WTC11 (cell line): ENCODE data around the gene PPP1R1B. TPM values are rescaled to one million over a fixed set of nuclear protein-coding genes. Genes with fewer than 3 reads are reported as not detected.
A peak's percentile ranks its signal among the peaks of the same experiment; 100 is the strongest.

Source experiments
- ATAC-seq: fragments of 200-7000 bp; cut with Tn5 transposase; 2 replicates; pipeline ENCODE4 v1.10.0; 2021; ENCODE audit warnings: mild to moderate bottlenecking, moderate library complexity
- CTCF ChIA-PET: fragments of 300-600 bp; sonication (Branson Sonifier 250); formaldehyde crosslinking; loops from one replicate; lab custom pipeline; 2021; ENCODE audit warnings: antibody characterized with exemption; lab: Charles Lee
- POLR2A ChIA-PET: fragments of 350-600 bp; sonication (Branson Sonifier 250); formaldehyde crosslinking; loops from one replicate; lab custom pipeline; 2021; ENCODE audit warnings: antibody characterized with exemption; lab: Charles Lee
- DNase-seq: peaks from one replicate; pipeline ENCODE4 v3.0.0; 2021; ENCODE audit warnings: low spot score
- H3K27ac Mint-ChIP-seq: 2 replicates; pipeline ENCODE4 v1.8.0; 2021; ENCODE audit warnings: mixed read lengths
- H3K27me3 Mint-ChIP-seq: 2 replicates; pipeline ENCODE4 v1.8.0; 2021; ENCODE audit warnings: low read depth, mild to moderate bottlenecking, moderate library complexity, mixed read lengths
- H3K36me3 Mint-ChIP-seq: 2 replicates; pipeline ENCODE4 v1.8.0; 2021; ENCODE audit warnings: mixed read lengths
- H3K4me1 Mint-ChIP-seq: 2 replicates; pipeline ENCODE4 v1.8.0; 2022; ENCODE audit warnings: mixed read lengths
- H3K4me3 Mint-ChIP-seq: 2 replicates; pipeline ENCODE4 v1.8.0; 2021; ENCODE audit warnings: mild to moderate bottlenecking, moderate library complexity, mixed read lengths
- H3K9me3 Mint-ChIP-seq: 2 replicates; pipeline ENCODE4 v1.8.0; 2021; ENCODE audit warnings: mixed read lengths
- AR ChIP-seq: fragments of 250-450 bp; sonication (Bioruptor Pico); IDR thresholded peaks from 2 replicates; pipeline ENCODE4 v1.9.0; 2021; ENCODE audit warnings: mild to moderate bottlenecking
- ATF1 ChIP-seq: sonication (generic); formaldehyde crosslinking; IDR thresholded peaks from 2 replicates; pipeline ENCODE4 v1.8.1; 2023; ENCODE audit warnings: mild to moderate bottlenecking, moderate library complexity, missing genetic modification reagents
- ATF3 ChIP-seq: sonication (generic); formaldehyde crosslinking; conservative IDR thresholded peaks from 2 replicates; pipeline ENCODE4 v1.8.1; 2022; ENCODE audit warnings: mild to moderate bottlenecking, missing genetic modification reagents
- CREM ChIP-seq: sonication (generic); formaldehyde crosslinking; IDR thresholded peaks from 2 replicates; pipeline ENCODE4 v1.8.1; 2022; ENCODE audit warnings: mild to moderate bottlenecking, missing genetic modification reagents, moderate library complexity
- E2F1 ChIP-seq: sonication (generic); formaldehyde crosslinking; IDR thresholded peaks from 2 replicates; pipeline ENCODE4 v1.8.0; 2022; ENCODE audit warnings: mild to moderate bottlenecking, missing genetic modification reagents
- E2F4 ChIP-seq: sonication (generic); formaldehyde crosslinking; IDR thresholded peaks from 2 replicates; pipeline ENCODE4 v1.8.1; 2022; ENCODE audit warnings: low read depth, mild to moderate bottlenecking, moderate library complexity, missing genetic modification reagents, borderline replicate concordance
- ELF4 ChIP-seq: sonication (generic); formaldehyde crosslinking; IDR thresholded peaks from 2 replicates; pipeline ENCODE4 v1.8.1; 2022; ENCODE audit warnings: low read depth, mild to moderate bottlenecking, moderate library complexity, missing genetic modification reagents
- ERG ChIP-seq: fragments of 250-450 bp; sonication (Bioruptor Pico); IDR thresholded peaks from 2 replicates; pipeline ENCODE4 v1.8.0; 2021; ENCODE audit warnings: mild to moderate bottlenecking
- FOXK1 ChIP-seq: sonication (generic); formaldehyde crosslinking; IDR thresholded peaks from 2 replicates; pipeline ENCODE4 v1.8.0; 2022; ENCODE audit warnings: mild to moderate bottlenecking, moderate library complexity, missing genetic modification reagents
- FOXP4 ChIP-seq: sonication (generic); formaldehyde crosslinking; IDR thresholded peaks from 2 replicates; pipeline ENCODE4 v1.8.0; 2022; ENCODE audit warnings: mild to moderate bottlenecking, missing genetic modification reagents
- GABPB1 ChIP-seq: sonication (generic); formaldehyde crosslinking; IDR thresholded peaks from 2 replicates; pipeline ENCODE4 v1.8.1; 2023; ENCODE audit warnings: mild to moderate bottlenecking, missing genetic modification reagents
- HMGA2 ChIP-seq: fragments of 250-450 bp; sonication (Bioruptor Pico); IDR thresholded peaks from 2 replicates; pipeline ENCODE4 v1.4.0; 2021; ENCODE audit warnings: mild to moderate bottlenecking, moderate library complexity
- HMGXB4 ChIP-seq: sonication (generic); formaldehyde crosslinking; IDR thresholded peaks from 2 replicates; pipeline ENCODE4 v1.8.1; 2023; ENCODE audit warnings: mild to moderate bottlenecking, moderate library complexity, missing genetic modification reagents
- IRF2 ChIP-seq: sonication (generic); formaldehyde crosslinking; IDR thresholded peaks from 2 replicates; pipeline ENCODE4 v1.8.0; 2022; ENCODE audit warnings: low read depth, missing genetic modification reagents, borderline replicate concordance
- JAZF1 ChIP-seq: fragments of 250-450 bp; sonication (Bioruptor Pico); IDR thresholded peaks from 2 replicates; pipeline ENCODE4 v1.9.0; 2021; ENCODE audit warnings: moderate library complexity, mild to moderate bottlenecking, inconsistent platforms
- JUN ChIP-seq: sonication (generic); formaldehyde crosslinking; IDR thresholded peaks from 2 replicates; pipeline ENCODE4 v1.8.0; 2023; ENCODE audit warnings: mild to moderate bottlenecking, missing genetic modification reagents
- MYBL2 ChIP-seq: sonication (generic); formaldehyde crosslinking; IDR thresholded peaks from 2 replicates; pipeline ENCODE4 v1.8.1; 2023; ENCODE audit warnings: mild to moderate bottlenecking, moderate library complexity, missing genetic modification reagents
- NFATC4 ChIP-seq: fragments of 250-450 bp; sonication (Bioruptor Pico); IDR thresholded peaks from 2 replicates; pipeline ENCODE4 v1.9.0; 2021; ENCODE audit warnings: mild to moderate bottlenecking
- NFYB ChIP-seq: sonication (generic); formaldehyde crosslinking; conservative IDR thresholded peaks from 2 replicates; pipeline ENCODE4 v1.8.0; 2022; ENCODE audit warnings: low read depth, missing genetic modification reagents
- TEAD1 ChIP-seq: sonication (generic); formaldehyde crosslinking; IDR thresholded peaks from 2 replicates; pipeline ENCODE4 v1.8.0; 2022; ENCODE audit warnings: mild to moderate bottlenecking, missing genetic modification reagents
- ZNF121 ChIP-seq: sonication (generic); formaldehyde crosslinking; IDR thresholded peaks from 2 replicates; pipeline ENCODE4 v1.8.0; 2023; ENCODE audit warnings: missing genetic modification reagents
- ZNF671 ChIP-seq: fragments of 250-450 bp; sonication (Bioruptor Pico); IDR thresholded peaks from 2 replicates; pipeline ENCODE4 v1.8.0; 2021; ENCODE audit warnings: mild to moderate bottlenecking
- total RNA-seq: library from RNA; stranded (reverse); gene quantifications from 3 replicates; pipeline ENCODE4 v1.2.3, GENCODE V29; 2021

The PPP1R1B gene
- total RNA-seq, 1 experiment from 2014 or later: 20.5 TPM

GRCh38 chr17:39596543-39597267 lies 30.0 kb upstream of the PPP1R1B start:
- POLR2A ChIA-PET: no interaction called here
- CTCF ChIA-PET: interaction anchor here (1.2 to 1.6 kb wide), 5 partner anchors 17 to 49 kb away, joined by 4 to 13 read pairs (median 5); no protein-coding TSS in a partner anchor
- H3K4me1 Mint-ChIP-seq: peaks cover 52% of the 10 kb centered on the region
- no peak for ATAC-seq
- H3K4me3 Mint-ChIP-seq: peak overlapping the region; percentile 50
- DNase-seq: no peak
- H3K27me3 Mint-ChIP-seq: peaks cover 100% of the 10 kb centered on the region
- no peaks in the 10 kb centered on the region for H3K36me3 Mint-ChIP-seq
- no peaks in the 10 kb centered on the region for H3K9me3 Mint-ChIP-seq
- TF ChIP-seq E2F4 (CRISPR knock-in tag) (no peak), NFATC4 (CRISPR knock-in tag) (no peak), ERG (CRISPR knock-in tag) (no peak), FOXK1 (CRISPR knock-in tag) (no peak), E2F1 (CRISPR knock-in tag) (no peak), ZNF671 (CRISPR knock-in tag) (no peak), ATF1 (no peak)
- no peak overlapping the region for H3K27ac Mint-ChIP-seq

GRCh38 chr17:39597372-39598046 lies 29.2 kb upstream of the PPP1R1B start:
- H3K9me3 Mint-ChIP-seq: no peaks in the 10 kb centered on the region
- H3K27ac Mint-ChIP-seq: no peak overlapping the region
- H3K36me3 Mint-ChIP-seq: no peaks in the 10 kb centered on the region
- no peak for ATAC-seq
- H3K4me1 Mint-ChIP-seq: peaks cover 54% of the 10 kb centered on the region
- H3K4me3 Mint-ChIP-seq: peak overlapping the region; percentile 20; the same call in 1 of the 2 replicates
- no peak for DNase-seq
- CTCF ChIA-PET: interaction anchor here (1.2 to 11.0 kb wide), 2 partner anchors 24 to 48 kb away, joined by 5 to 86 read pairs; no protein-coding TSS in a partner anchor
- POLR2A ChIA-PET: no interaction called here
- H3K27me3 Mint-ChIP-seq: peaks cover 100% of the 10 kb centered on the region
- TF ChIP-seq HMGA2 (CRISPR knock-in tag): no peak
- TF ChIP-seq GABPB1 (CRISPR knock-in tag): no peak
- no peak for TF ChIP-seq AR (CRISPR knock-in tag)
- TF ChIP-seq IRF2 (CRISPR knock-in tag): no peak
- no peak for TF ChIP-seq TEAD1
- TF ChIP-seq HMGXB4 (CRISPR knock-in tag): no peak
- TF ChIP-seq CREM (CRISPR knock-in tag): no peak
- TF ChIP-seq ZNF121 (CRISPR knock-in tag): no peak
- TF ChIP-seq ELF4 (CRISPR knock-in tag): no peak
- no peak for TF ChIP-seq ATF3
- no peak for TF ChIP-seq MYBL2 (CRISPR knock-in tag)
- TF ChIP-seq JUN (CRISPR knock-in tag): no peak
- no peak for TF ChIP-seq NFYB
- TF ChIP-seq FOXP4: no peak
- no peak for TF ChIP-seq JAZF1 (CRISPR knock-in tag)
- no peak for TF ChIP-seq E2F4 (CRISPR knock-in tag)
